Upper lobe of left lung (tissue), 4 donors: ENCODE measurements around the gene UBE2D3.

ENCODE experiments used
- CTCF ChIP-seq, 6 experiments: fragments of 450-650 bp in 4 of 6; fragments of 200-600 bp in 2 of 6; sonication (generic) in 2 of 6; IDR thresholded peaks; one replicate each; pipeline ENCODE4 v1.5.1; 2016 to 2019; ENCODE audit warnings: antibody characterized with exemption in 6 of 6
- EP300 ChIP-seq, 4 donors: sonication (generic); formaldehyde crosslinking; IDR thresholded peaks; one replicate each; pipeline ENCODE4 v1.5.1; 2017; ENCODE audit warnings: antibody characterized with exemption in 4 of 4, control low read depth in 2 of 4
- POLR2A ChIP-seq, 4 donors: fragments of 450-650 bp; IDR thresholded peaks; one replicate each; pipeline ENCODE4 v1.5.1; 2016 to 2017; ENCODE audit warnings: antibody characterized with exemption in 4 of 4, mild to moderate bottlenecking in 2 of 4
- POLR2AphosphoS5 ChIP-seq, 2 donors: sonication (generic); formaldehyde crosslinking; IDR thresholded peaks; one replicate each; pipeline ENCODE4 v1.5.1; 2017; ENCODE audit warnings: antibody characterized with exemption in 2 of 2

GRCh38 chr4:102823897-102824296 is 3.5 kb downstream of the UBE2D3 start:
- no peak for TF ChIP-seq CTCF (IDR thresholded peaks at IDR 0.05)
- no peak for TF ChIP-seq EP300 (IDR thresholded peaks at IDR 0.05)
- no peak for TF ChIP-seq POLR2A (IDR thresholded peaks at IDR 0.05)
- no peak for TF ChIP-seq POLR2AphosphoS5 (IDR thresholded peaks at IDR 0.05)
